Loucy (cell line): ENCODE data around the gene SPATA33.

ENCODE experiments used
- H2AFZ ChIP-seq: fragments of 200-600 bp; sonication (generic); 2 replicates; pipeline ENCODE4 v1.6.0; 2016; ENCODE audit warnings: antibody characterized with exemption, mild to moderate bottlenecking, low read length, moderate library complexity
- H3F3A ChIP-seq: fragments of 200-600 bp; 2 replicates; pipeline ENCODE4 v1.6.0; 2016; ENCODE audit warnings: antibody characterized with exemption, low read depth, mild to moderate bottlenecking
- H3K27me3 ChIP-seq: fragments of 200-600 bp; sonication (generic); 2 replicates; pipeline ENCODE4 v1.6.1; 2014; ENCODE audit warnings: low read length, mild to moderate bottlenecking; ENCODE audit not compliant: insufficient read depth, poor library complexity, severe bottlenecking
- H3K36me3 ChIP-seq: fragments of 200-600 bp; sonication (generic); 2 replicates; pipeline ENCODE4 v1.6.1; 2016; ENCODE audit warnings: low read length; ENCODE audit not compliant: insufficient read depth
- H3K4me1 ChIP-seq: fragments of 200-600 bp; sonication (generic); 2 replicates; pipeline ENCODE4 v1.5.1; 2014; ENCODE audit warnings: low read length, mild to moderate bottlenecking; ENCODE audit not compliant: insufficient read depth, poor library complexity, severe bottlenecking
- H3K4me2 ChIP-seq: fragments of 200-600 bp; sonication (generic); 2 replicates; pipeline ENCODE4 v1.6.0; 2014; ENCODE audit warnings: antibody characterized with exemption, low read length, low read depth, mild to moderate bottlenecking; ENCODE audit not compliant: poor library complexity, severe bottlenecking
- H3K4me3 ChIP-seq: fragments of 200-600 bp; sonication (generic); 2 replicates; pipeline ENCODE4 v1.5.1; 2014; ENCODE audit warnings: low read length, mild to moderate bottlenecking, mixed read lengths; ENCODE audit not compliant: poor library complexity, severe bottlenecking
- H3K79me2 ChIP-seq: fragments of 200-600 bp; sonication (generic); 2 replicates; pipeline ENCODE4 v1.6.1; 2014; ENCODE audit warnings: low read length; ENCODE audit not compliant: insufficient read depth
- H3K9ac ChIP-seq: fragments of 200-600 bp; sonication (generic); 2 replicates; pipeline ENCODE4 v1.6.0; 2014; ENCODE audit warnings: mild to moderate bottlenecking, low read depth, low read length, moderate library complexity; ENCODE audit not compliant: poor library complexity, severe bottlenecking
- H3K9me2 ChIP-seq: fragments of 200-600 bp; sonication (generic); replicated peaks from 2 replicates; pipeline ENCODE4 v1.6.1; 2016; ENCODE audit warnings: low read depth, low read length, mixed read lengths
- H3K9me3 ChIP-seq: fragments of 200-600 bp; sonication (generic); 2 replicates; pipeline ENCODE4 v1.6.1; 2014; ENCODE audit warnings: mild to moderate bottlenecking, antibody characterized with exemption, low read length, low read depth; ENCODE audit not compliant: insufficient read depth
- H4K20me1 ChIP-seq: fragments of 200-600 bp; sonication (generic); 2 replicates; pipeline ENCODE4 v1.6.0; 2014; ENCODE audit warnings: antibody characterized with exemption, low read length, mild to moderate bottlenecking; ENCODE audit not compliant: insufficient read depth, poor library complexity, severe bottlenecking
- CTCF ChIP-seq: fragments of 200-600 bp; sonication (generic); conservative IDR thresholded peaks from 2 replicates; pipeline ENCODE4 v1.5.1; 2014; ENCODE audit warnings: mild to moderate bottlenecking, antibody characterized with exemption, low read length
- EZH2phosphoT487 ChIP-seq: fragments of 200-600 bp; IDR thresholded peaks from 2 replicates; pipeline ENCODE4 v1.6.1; 2018; ENCODE audit warnings: antibody characterized with exemption, mild to moderate bottlenecking, moderate library complexity, borderline replicate concordance

The SPATA33 gene

GRCh38 chr16:89656435-89657121, 1.1 kb upstream of the SPATA33 start:
- H3K4me2 ChIP-seq, result peak overlapping the region; percentile 69
- H3K9me2 ChIP-seq, result no peaks in the 10 kb centered on the region
- H4K20me1 ChIP-seq, result peaks cover 7% of the 10 kb centered on the region
- H3K36me3 ChIP-seq, result no peaks in the 10 kb centered on the region
- H3K79me2 ChIP-seq, result peaks cover 38% of the 10 kb centered on the region
- H3K4me3 ChIP-seq, result peak overlapping the region; percentile 93
- no peaks in the 10 kb centered on the region for H3K9me3 ChIP-seq
- no peaks in the 10 kb centered on the region for H3K27me3 ChIP-seq
- no peak overlapping the region for H2AFZ ChIP-seq
- no peaks in the 10 kb centered on the region for H3F3A ChIP-seq
- peak overlapping the region; percentile 93 for H3K9ac ChIP-seq
- H3K4me1 ChIP-seq, result peaks cover 4% of the 10 kb centered on the region
- TF ChIP-seq EZH2phosphoT487 (no peak), CTCF (no peak)

DNA sequence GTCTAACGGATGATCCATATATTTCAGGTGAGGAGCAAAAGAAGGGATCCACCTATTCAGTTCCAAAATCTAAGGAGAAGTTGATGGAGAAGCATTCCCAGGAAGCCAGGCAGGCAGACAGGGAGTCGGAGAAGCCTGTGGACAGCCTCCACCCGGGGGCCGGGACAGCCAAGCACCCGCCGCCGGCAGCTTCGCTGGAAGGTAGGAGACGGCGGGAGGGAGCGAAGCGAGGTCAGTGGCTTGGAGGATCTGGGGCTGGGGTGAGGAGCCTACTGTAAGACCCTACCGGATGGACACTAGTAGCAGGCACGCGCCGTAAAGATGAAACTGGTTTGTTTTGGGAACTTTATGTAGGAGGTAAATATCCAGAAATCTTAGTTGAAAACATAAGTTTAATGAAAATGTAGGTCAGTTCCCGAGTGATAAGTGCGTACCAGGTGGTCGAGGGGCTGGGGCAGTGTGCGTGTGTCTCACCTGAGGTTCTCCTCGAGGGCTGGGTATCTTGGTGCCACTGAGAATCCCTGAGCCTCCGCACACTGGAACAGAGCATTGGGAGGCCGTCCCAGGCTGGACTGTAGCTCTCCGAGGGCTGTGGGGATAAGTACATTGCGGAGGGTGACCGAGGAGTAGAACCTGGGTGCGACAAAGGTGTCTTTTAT, 714 bp downstream of the SPATA33 start:
- Histone ChIP-seq H3K4me3 (peak overlapping the region; percentile 93), H3F3A (no peaks in the 10 kb centered on the region), H3K79me2 (peaks cover 38% of the 10 kb centered on the region), H3K9me3 (no peaks in the 10 kb centered on the region), H3K36me3 (no peaks in the 10 kb centered on the region), H3K4me1 (peaks cover 4% of the 10 kb centered on the region), H3K27me3 (no peaks in the 10 kb centered on the region), H2AFZ (peak overlapping the region; percentile 88), H3K9ac (peak overlapping the region; percentile 93), H4K20me1 (peaks cover 7% of the 10 kb centered on the region), H3K9me2 (no peaks in the 10 kb centered on the region), H3K4me2 (peak overlapping the region; percentile 93)
- no peak for TF ChIP-seq CTCF
- TF ChIP-seq EZH2phosphoT487, result no peak

- H3K79me2 ChIP-seq, result peaks cover 28% of the 10 kb centered on the region
- TF ChIP-seq CTCF (no peak), EZH2phosphoT487 (no peak)
- no peaks in the 10 kb centered on the region for H3K36me3 ChIP-seq
- H3K4me3 ChIP-seq, result no peak overlapping the region
- no peaks in the 10 kb centered on the region for H3K9me3 ChIP-seq
- peaks cover 4% of the 10 kb centered on the region for H3K4me1 ChIP-seq
- H3K9me2 ChIP-seq, result no peaks in the 10 kb centered on the region
- H3K9ac ChIP-seq, result no peak overlapping the region
- H3K27me3 ChIP-seq, result no peaks in the 10 kb centered on the region
- H4K20me1 ChIP-seq, result peaks cover 7% of the 10 kb centered on the region
- no peaks in the 10 kb centered on the region for H3F3A ChIP-seq
- peak overlapping the region; percentile 24 for H3K4me2 ChIP-seq
- H2AFZ ChIP-seq, result no peak overlapping the region
These were observed 2.5 kb downstream of the SPATA33 start for GRCh38 chr16:89660146-89660545.
